ENCODE data around the gene ARID3C. TPM values are rescaled to one million over a fixed set of nuclear protein-coding genes. Genes with fewer than 3 reads are reported as not detected.

The ARID3C gene
- total RNA-seq, 4 donors from 2014 or later, result 0.53 TPM; not detected in 3

DNA sequence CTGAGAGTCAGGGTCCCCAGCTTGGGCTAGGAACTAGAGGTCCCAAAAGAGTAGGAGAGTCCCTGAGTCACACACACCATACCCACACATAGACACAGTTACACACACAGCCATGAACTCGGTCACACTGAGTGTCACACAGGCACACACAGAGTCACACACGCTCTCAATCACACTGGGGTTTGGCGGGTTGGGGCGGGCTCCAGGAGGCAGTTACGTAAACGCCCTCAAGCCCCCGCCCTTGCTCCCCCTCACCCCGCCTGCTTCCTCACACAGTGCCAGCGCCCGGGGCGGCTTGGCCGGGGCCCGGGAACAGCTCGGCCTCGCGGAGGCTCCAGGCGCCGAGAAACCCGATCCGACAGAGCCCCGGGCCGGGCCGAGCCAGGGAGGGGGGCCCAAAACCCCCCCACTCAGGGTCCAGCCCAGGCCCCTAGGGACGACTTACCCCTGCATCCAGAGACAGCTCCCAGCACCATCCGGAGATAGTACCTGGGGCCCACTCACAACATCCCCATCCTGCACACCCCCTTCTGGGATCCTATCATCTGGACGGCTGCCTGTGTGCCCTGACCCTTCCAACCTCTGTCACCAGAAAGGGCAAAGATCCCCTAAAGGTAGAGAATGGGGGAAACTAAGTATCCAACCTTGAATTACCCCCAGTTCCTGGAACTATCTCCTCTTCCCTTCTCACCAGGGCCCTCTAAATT is 35.8 kb downstream of the ARID3C start:
- TF ChIP-seq, protein P1, sequence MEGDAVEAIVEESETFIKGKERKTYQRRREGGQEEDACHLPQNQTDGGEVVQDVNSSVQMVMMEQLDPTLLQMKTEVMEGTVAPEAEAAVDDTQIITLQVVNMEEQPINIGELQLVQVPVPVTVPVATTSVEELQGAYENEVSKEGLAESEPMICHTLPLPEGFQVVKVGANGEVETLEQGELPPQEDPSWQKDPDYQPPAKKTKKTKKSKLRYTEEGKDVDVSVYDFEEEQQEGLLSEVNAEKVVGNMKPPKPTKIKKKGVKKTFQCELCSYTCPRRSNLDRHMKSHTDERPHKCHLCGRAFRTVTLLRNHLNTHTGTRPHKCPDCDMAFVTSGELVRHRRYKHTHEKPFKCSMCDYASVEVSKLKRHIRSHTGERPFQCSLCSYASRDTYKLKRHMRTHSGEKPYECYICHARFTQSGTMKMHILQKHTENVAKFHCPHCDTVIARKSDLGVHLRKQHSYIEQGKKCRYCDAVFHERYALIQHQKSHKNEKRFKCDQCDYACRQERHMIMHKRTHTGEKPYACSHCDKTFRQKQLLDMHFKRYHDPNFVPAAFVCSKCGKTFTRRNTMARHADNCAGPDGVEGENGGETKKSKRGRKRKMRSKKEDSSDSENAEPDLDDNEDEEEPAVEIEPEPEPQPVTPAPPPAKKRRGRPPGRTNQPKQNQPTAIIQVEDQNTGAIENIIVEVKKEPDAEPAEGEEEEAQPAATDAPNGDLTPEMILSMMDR (IDR thresholded peaks at IDR 0.05), result no peak
- no peak for TF ChIP-seq POLR2A (IDR thresholded peaks at IDR 0.05)
- H3K4me1 ChIP-seq, result peaks cover 0 to 49% (median 23%) of the 10 kb centered on the region in 4 donors
- DNase-seq, result peak in 1 of 3 donors; percentile 64
- H3K27me3 ChIP-seq, result peaks cover 0 to 18% of the 10 kb centered on the region in 2 donors
- H3K36me3 ChIP-seq, result no peaks in the 10 kb centered on the region
- peak overlapping the region in 1 of 4 donors; percentile 55 for H3K27ac ChIP-seq
- H3K9me3 ChIP-seq, result no peaks in the 10 kb centered on the region
- no peak overlapping the region for H3K4me3 ChIP-seq

DNA sequence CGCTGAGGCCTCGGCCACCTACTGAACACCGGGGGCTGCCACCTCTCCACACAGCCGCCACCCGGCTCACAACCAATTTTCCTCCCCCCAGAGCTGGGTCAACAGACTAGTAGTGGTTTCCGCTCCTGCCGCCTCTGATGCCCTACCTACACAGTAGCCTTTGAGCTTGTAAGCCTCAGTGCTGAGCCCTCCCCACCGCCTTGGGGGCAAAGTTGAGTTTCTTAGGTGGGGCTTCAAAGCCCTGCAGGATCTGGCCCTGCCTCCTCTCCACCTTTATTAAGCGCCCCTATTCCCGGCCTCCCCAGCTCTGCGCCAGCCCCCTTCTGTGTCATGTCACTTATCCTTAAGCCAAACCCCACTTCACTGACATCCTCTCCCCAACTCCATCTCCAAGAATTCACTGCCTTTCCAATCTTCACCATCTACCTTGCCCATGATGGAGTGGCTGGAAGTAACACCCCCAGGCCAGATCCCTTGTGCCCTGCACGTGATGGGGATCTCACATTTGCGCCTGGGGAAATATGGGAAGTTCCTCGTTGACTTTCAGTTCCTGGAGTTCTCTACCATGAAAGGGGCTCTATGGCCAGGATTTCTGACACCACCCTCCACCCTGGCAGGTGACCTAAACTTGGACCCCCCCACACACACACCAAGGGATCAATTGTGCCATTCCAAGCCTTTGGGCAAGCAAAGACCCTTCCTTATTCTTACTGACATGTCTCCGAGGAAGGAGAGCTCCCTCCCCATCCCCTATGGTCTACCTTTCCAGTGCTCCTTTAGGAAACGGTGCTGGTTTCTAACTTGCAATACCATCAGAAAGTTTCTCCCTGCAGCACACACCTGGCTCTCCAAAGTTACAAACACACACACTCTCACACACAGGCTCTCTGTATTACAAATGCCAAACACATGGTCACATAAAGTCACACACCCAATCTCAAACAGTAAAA is 36.7 kb downstream of the ARID3C start:
- Histone ChIP-seq H3K9me3 (no peaks in the 10 kb centered on the region), H3K4me3 (peak overlapping the region in 1 of 4 donors; percentile 45), H3K27ac (no peak overlapping the region), H3K27me3 (peaks cover 0 to 24% of the 10 kb centered on the region in 2 donors), H3K4me1 (peaks cover 0 to 49% (median 23%) of the 10 kb centered on the region in 4 donors), H3K36me3 (no peaks in the 10 kb centered on the region)
- TF ChIP-seq, protein P1 (IDR thresholded peaks at IDR 0.05), result no peak
- no peak for TF ChIP-seq POLR2A (IDR thresholded peaks at IDR 0.05)
- no peak for DNase-seq

DNA sequence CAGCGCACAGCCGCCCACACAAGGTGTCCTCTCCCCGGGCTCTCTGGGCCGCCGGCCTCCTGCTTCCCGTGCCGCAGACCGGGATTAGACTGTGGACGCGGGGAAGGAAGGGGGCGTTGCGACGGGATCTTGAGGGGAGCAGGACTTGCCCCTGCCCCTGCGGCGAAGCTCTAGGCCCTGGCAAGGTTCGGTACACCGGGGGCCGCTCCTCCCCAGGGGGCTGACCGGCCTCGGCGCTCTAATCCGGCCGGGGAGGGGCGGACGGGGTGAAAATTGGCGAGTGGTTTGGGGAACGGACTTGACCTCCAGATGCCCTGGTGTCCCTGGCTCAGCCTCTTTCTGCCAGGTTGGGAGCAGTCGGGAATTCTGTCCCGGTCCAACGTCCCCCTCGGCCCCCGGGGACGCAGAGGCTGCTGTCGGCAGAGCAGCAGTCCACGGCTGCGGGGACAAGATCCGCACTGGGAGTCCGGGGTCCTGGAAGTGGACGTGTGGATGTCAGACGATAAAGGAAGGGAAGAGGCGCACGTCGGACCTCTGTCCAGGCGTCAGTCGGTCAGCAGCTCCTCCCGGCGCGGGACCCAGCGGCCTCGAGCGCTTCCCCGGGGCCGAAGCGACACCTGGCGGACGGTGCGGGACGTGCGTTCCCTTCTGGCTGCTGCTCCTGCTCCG is 37.5 kb downstream of the ARID3C start:
- peak; percentile 67 to 93 (median 92) for DNase-seq
- Histone ChIP-seq H3K9me3 (no peaks in the 10 kb centered on the region), H3K4me3 (peak overlapping the region; percentile 13 to 66 (median 45)), H3K36me3 (no peaks in the 10 kb centered on the region), H3K4me1 (peaks cover 0 to 49% (median 23%) of the 10 kb centered on the region in 4 donors), H3K27ac (peak overlapping the region in 2 of 4 donors; percentile 43 to 74), H3K27me3 (peaks cover 0 to 24% of the 10 kb centered on the region in 2 donors)
- TF ChIP-seq, protein P1 (IDR thresholded peaks at IDR 0.05), result peak; percentile 73 to 97 (median 94)
- no peak for TF ChIP-seq POLR2A (IDR thresholded peaks at IDR 0.05)

DNA sequence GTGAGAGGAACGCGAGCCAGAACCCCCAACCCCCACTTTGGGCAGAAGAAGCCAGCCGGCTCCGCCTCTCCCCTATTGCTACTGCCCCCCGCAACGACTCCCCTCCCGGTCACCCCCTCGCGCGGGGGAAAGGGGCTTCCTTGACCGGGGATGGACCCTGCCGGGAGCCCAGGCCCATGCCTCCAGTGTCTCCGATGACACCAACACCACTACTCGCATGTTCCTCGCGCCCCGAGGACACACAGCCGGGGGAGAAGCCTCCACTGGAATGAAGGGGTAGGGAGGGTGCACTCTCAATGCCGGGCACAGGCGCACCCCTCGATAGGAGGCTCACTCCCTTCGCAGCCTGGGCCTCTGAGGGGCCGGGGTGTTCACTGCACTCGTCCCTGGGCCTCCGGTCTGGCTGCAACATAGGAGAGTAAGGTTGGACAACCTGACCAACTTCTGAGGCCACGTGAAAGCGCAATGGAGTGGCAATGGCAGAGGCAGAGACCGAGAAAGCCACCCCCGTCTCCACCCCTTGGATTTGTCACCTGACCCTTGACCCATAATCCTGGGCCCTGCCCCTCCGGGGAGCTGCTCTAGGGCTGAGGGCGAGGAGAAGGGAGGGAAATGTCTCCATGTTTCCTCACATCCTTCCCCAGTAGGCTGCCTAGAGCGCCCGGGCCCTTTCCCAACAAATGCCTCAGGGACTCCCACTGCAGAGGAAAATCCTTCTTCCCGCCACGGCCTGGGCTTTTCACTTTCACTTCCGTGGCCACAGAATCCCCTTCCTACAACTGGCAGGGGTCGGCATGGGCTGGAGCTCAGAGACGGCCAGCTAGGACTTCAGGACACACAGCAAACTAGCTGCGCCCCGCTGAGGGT is 38.3 kb downstream of the ARID3C start:
- DNase-seq, result peak in 2 of 3 donors; percentile 76 to 79
- H3K9me3 ChIP-seq, result no peaks in the 10 kb centered on the region
- H3K4me1 ChIP-seq, result peaks cover 0 to 49% (median 23%) of the 10 kb centered on the region in 4 donors
- peaks cover 0 to 28% of the 10 kb centered on the region in 2 donors for H3K27me3 ChIP-seq
- peak overlapping the region in 3 of 4 donors; percentile 19 to 74 (median 43) for H3K27ac ChIP-seq
- H3K36me3 ChIP-seq, result no peaks in the 10 kb centered on the region
- peak in 1 of 2 donors; percentile 35 for TF ChIP-seq POLR2A (IDR thresholded peaks at IDR 0.05)
- TF ChIP-seq, protein P1 (IDR thresholded peaks at IDR 0.05), result no peak
- H3K4me3 ChIP-seq, result peak overlapping the region; percentile 28 to 66 (median 56)
